ENCODE measurements around the gene SUGCT.
"Not testable (repeated sequence)": the region's sequence is repeated elsewhere in the genome, so short reads cannot be mapped to it uniquely, and the experiment has no call there.

DNA sequence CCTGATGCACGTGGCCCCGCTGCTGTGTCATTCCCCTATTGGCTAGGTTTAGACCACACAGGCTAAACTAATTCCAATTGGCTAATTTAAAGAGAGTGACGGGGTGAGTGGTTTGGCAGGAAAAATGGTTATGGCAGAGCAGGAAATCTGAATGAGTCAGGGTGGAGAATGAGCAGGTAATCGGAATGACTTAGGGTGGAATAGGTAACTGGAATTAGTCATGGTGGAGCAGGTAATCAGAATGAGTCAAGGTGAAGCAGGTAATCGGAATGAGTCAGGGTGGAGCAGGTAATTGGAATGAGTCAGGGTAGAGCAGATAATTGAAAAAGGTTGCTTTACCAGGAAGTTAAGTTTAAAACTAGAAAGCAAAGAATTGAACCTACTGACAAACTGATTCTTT lies 7.1 kb downstream of the SUGCT start:
- TF ChIP-seq, protein P1, sequence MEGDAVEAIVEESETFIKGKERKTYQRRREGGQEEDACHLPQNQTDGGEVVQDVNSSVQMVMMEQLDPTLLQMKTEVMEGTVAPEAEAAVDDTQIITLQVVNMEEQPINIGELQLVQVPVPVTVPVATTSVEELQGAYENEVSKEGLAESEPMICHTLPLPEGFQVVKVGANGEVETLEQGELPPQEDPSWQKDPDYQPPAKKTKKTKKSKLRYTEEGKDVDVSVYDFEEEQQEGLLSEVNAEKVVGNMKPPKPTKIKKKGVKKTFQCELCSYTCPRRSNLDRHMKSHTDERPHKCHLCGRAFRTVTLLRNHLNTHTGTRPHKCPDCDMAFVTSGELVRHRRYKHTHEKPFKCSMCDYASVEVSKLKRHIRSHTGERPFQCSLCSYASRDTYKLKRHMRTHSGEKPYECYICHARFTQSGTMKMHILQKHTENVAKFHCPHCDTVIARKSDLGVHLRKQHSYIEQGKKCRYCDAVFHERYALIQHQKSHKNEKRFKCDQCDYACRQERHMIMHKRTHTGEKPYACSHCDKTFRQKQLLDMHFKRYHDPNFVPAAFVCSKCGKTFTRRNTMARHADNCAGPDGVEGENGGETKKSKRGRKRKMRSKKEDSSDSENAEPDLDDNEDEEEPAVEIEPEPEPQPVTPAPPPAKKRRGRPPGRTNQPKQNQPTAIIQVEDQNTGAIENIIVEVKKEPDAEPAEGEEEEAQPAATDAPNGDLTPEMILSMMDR (conservative IDR thresholded peaks at IDR 0.05; ENCODE audit: low read length): not testable (repeated sequence)
- TF ChIP-seq EZH2phosphoT487 (IDR thresholded peaks at IDR 0.05; ENCODE audit: borderline replicate concordance, low read depth, low read length): not testable (repeated sequence)

Measured in OCI-LY7 (cell line).